Measurements from ENCODE around the gene CTXND1.
"Not testable (repeated sequence)": the region's sequence is repeated elsewhere in the genome, so short reads cannot be mapped to it uniquely, and the experiment has no call there.

CTXND1 gene

DNA sequence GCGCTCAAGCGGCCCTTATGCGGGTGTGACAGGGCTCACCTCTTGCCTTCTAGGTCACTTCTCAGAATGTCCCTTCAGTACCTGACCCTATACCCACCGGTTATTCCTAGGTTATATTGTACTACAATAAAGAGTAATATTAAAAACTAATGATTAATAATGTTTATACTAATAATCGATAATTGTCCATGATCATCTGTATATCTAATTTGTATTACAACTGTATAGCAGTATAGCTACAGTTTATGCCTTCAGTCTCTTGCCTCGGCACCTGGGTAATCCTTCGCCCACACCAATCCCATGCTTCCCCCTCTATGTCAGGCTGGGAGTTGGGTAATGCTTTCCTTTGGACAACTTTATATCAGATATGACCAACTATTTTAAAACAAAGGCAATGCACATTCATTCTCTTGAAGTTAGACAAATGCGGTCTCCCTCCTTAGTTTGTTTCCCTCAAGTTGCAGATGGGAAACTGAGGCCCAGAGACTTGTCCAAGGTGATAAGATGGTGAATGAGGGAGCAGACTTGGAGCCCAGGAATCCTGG, 95.8 kb downstream of the CTXND1 start:
- no peak for DNase-seq

DNA sequence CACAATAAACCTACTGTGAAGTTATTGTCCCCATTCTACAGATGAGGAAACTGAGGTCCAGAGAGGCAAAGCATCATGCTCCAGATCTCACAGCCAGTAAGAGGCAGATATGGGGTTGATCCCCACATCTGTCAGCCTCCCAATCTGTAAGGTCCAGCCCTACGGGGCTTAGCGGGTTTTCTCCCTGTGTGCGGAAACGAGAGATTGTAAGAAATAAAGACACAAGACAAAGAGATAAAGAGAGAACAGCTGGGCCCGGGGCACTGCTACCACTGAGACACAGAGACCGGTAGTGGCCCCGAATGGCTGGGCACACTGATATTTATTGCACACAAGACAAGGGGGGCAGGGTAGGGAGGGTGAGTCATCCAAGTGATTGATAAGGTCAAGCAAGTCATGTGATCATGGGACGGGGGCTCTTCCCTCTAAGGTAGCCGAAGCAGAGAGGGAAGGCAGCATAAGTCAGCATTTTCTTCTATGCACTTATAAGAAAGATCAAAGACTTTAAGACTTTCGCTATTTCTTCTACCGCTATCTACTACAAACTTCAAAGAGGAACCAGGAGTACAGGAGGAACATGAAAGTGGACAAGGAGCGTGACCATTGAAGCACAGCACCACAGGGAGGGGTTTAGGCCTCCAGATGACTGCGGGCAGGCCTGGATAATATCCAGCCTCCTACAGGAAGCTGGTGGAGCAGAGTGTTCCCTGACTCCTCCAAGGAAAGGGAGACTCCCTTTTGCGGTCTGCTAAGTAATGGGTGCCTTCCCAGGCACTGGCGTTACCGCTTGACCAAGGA, 96.4 kb downstream of the CTXND1 start:
- not testable (repeated sequence) for DNase-seq

DNA sequence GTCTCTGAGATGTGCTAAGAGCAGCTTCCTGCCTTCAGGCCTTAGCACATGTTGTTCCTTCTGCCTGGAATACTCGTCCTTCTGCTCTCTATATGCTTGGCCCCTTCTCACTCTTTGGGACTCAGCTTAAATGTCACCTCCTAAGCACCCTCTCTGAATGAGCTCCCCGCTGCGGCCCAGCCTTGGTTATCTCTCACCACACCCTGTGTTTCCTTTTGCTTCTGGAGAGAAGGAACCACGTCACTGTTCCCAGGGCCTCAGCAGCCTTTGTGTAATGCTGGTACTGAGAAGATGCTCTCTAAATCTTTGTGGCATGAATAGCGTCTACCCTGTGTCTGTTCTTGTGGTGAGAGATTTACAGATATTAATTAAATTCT, 97.0 kb downstream of the CTXND1 start:
- DNase-seq, result no peak

DNA sequence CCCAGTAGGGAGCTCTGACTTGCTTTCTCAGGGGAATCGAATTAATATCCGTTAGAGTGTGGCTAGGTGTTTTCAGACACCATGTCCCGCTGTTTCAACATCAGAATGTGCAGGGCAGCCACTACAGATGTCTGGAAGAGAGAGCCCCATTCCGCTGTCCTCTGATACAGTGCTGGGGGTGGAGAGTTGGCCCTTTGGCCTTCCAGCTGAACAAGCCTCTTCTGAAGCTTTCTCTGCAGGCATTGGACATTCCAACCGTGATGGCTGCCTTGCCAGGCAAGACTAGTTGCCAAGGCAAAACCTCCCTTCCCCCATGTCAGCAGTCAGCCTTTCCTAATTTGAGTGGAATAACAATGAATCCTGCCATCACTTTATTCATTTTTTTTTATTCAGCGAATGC, 97.7 kb downstream of the CTXND1 start:
- DNase-seq, result no peak

DNA sequence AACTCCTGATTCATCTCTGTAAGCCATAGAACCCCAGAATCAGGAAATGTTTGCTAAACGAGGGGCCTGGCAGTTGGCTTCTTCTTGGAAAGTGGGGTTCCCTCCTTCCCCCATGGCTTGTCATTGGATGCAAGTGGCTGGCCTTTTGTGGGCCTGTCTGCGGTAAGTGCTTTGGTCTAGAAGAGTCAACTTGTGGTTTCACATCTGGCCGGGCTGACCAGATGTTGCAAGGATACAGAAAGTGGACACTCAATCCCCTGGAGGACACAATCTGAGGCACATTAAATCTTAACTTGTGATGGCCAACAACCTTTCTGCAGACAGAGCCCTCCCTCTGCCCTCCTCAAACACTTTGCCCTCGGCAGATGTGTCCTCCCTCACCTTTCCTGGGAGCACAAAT, 98.1 kb downstream of the CTXND1 start:
- DNase-seq, result no peak

DNA sequence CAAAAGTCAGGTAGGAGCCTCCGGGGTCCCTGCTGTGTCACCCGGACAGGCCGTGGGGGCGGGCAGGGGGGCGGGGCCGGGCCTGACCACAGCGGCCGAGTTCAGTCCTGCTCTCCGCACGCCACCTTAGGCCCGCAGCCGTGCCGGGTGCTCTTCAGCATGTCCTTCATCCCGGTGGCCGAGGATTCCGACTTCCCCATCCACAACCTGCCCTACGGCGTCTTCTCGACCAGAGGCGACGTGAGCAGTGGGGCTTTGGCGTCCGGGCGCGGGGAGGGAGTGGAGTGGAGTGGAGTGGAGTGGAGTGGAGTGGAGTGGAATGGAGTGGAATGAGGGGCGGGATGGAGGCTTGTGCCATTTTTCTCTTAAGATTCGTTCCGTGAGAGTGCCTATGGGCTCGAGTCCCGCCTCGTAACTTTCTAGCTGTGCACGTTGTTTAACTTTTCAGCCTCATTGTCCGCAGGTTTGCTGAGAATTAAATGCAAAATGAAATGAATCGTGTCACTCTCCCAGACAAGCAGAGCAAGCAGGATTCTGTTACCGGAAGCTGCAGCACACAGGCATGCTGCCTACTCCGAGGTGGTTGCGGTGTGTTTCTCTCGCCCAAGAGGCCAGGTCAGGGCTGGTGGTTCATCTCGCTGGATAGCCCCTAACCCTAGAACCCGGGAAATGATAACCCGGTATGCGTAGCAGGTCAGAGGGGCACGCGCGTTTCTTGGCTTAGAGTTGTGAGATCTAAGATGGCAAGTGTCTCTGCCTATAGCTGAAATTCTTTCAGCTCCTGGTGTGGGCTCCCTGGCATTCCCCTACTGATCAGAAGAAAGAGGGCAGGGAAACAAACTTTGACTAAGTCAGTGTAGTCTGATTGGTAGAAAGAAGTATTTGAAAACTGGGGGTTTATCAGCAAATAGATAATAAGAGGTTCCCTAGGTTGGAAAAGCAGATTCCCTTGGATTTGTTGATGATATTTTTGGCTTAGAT, 98.8 kb downstream of the CTXND1 start, which contains the start of gene FAH:
FAH (plus strand) TSS at position 104 of the 981 bp plus-strand sequence; CDS start at position 160, 56 bp downstream.
- peak; percentile 83 for DNase-seq

DNA sequence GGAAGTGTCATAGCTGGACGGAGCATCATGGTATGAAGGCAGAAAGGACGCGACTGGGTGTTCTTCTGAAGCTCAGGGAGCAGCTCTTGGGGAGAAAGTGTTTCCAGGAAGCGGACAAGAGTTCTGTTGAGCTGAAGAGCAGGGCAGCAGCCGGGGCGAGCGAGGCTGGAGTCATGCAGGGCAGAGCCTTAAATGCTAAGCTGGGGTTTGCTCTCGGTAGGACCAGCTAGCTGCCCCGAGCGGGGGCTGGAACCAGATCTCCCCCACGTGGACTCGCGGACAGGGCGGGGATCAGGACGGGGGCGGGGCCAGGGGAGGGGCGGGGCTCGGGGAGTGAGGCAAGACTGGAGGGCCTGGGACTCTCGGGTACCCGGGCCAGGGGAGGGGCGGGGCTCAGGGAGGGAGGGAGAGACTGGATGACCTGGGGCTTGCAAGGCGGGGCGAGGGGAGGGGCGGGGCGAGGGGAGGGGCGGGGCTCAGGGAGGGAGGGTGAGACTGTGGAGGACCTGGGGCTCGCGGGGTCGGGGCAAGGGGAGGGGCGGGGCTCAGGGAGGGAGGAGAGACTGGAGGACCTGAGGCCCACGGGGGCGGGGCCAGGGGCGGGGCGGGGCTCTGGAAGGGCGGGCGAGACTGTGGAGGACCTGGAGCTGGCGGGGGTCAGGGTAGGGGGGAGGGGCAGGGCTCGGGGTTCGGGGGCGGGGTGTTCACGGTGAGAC, 99.7 kb downstream of the CTXND1 start:
- DNase-seq, result peak; percentile 90

DNA sequence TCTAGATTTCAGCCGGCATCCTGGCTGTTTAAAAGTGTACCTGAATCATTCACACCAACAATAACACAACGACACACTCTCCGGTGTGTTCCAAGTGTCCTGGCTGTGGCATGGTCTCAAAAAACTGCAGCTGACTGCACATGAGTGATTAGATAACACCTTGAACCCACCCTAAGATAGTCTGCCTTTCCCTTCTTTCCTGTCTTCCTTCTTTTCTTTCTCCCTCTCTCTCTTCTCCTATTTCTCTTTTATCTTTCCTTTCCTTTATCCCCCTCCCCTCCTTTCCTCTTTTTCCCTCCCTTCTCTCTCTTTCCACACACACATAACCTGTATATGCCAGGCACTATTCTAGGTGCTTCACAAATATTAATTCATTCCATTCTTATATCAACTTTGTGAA, 100.4 kb downstream of the CTXND1 start:
- no peak for DNase-seq

DNA sequence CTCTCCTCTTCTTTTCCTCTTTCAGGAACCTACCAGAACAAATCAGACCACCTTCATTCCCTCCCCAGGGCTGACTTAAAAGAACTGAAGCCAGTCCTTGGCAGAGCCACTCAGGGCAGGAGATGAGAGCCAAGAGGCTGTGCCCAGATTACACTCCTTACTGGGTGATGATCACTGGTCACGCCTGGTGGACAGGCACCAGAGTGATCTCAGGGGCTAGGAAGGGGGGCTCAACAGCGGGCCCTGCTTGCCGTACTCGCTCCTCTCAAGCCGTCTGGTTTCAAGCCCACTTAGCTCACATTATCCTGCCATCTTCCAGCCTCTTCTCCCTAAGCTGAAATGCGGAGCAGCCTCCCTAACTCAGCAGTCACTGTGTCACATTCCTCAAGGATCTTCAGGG, 100.9 kb downstream of the CTXND1 start:
- no peak for DNase-seq
